Measurements from ENCODE around the gene PRPF40B. TPM values are rescaled to one million over a fixed set of nuclear protein-coding genes. Genes with fewer than 3 reads are reported as not detected.

PRPF40B gene
- total and polyA plus RNA-seq, 8 donors: 16.0 to 27.5 (median 23.5) TPM

- Histone ChIP-seq H3K27ac (no peak overlapping the region), H3K27me3 (no peaks in the 10 kb centered on the region), H3K36me3 (peaks cover 0 to 12% of the 10 kb centered on the region in 2 donors), H3K4me3 (no peak overlapping the region), H3K4me1 (peaks cover 3 to 9% of the 10 kb centered on the region in 2 donors), H3K9me3 (no peaks in the 10 kb centered on the region)
- no peak for TF ChIP-seq CTCF (IDR thresholded peaks at IDR 0.05)
- intact Hi-C loops (cut with DNase I): no loop called here
- ATAC-seq (no peak), DNase-seq (no peak)
Measured at GRCh38 chr12:49633703-49634345, 10.5 kb downstream of the PRPF40B start.

GRCh38 chr12:49635036-49635435 is 11.7 kb downstream of the PRPF40B start:
- no peak overlapping the region for H3K4me3 ChIP-seq
- no peaks in the 10 kb centered on the region for H3K9me3 ChIP-seq
- peaks cover 0 to 12% of the 10 kb centered on the region in 2 donors for H3K36me3 ChIP-seq
- H3K4me1 ChIP-seq: peaks cover 3 to 9% of the 10 kb centered on the region in 2 donors
- ATAC-seq: no peak
- no peak for DNase-seq
- no peak overlapping the region for H3K27ac ChIP-seq
- no peaks in the 10 kb centered on the region for H3K27me3 ChIP-seq
- TF ChIP-seq CTCF (IDR thresholded peaks at IDR 0.05): no peak
- intact Hi-C loops (cut with DNase I): no loop called here

- no peak for TF ChIP-seq CTCF (IDR thresholded peaks at IDR 0.05)
- intact Hi-C loops (cut with DNase I): no loop called here
- H3K27me3 ChIP-seq: no peaks in the 10 kb centered on the region
- H3K36me3 ChIP-seq: peaks cover 0 to 12% of the 10 kb centered on the region in 2 donors
- H3K9me3 ChIP-seq: no peaks in the 10 kb centered on the region
- no peak overlapping the region for H3K4me3 ChIP-seq
- ATAC-seq (no peak), DNase-seq (no peak)
- H3K27ac ChIP-seq: no peak overlapping the region
- peaks cover 3 to 9% of the 10 kb centered on the region in 2 donors for H3K4me1 ChIP-seq
Measured at GRCh38 chr12:49635656-49636055, 12.3 kb downstream of the PRPF40B start.

- peak overlapping the region in 1 of 2 donors; percentile 5 for H3K27ac ChIP-seq
- no peaks in the 10 kb centered on the region for H3K9me3 ChIP-seq
- peaks cover 0 to 15% of the 10 kb centered on the region in 2 donors for H3K36me3 ChIP-seq
- H3K4me1 ChIP-seq: peaks cover 3 to 9% of the 10 kb centered on the region in 2 donors
- no peaks in the 10 kb centered on the region for H3K27me3 ChIP-seq
- ATAC-seq (no peak), DNase-seq (no peak)
- no peak overlapping the region for H3K4me3 ChIP-seq
- intact Hi-C loops (cut with DNase I): no loop called here
- TF ChIP-seq CTCF (IDR thresholded peaks at IDR 0.05): no peak
Measured at GRCh38 chr12:49636574-49636973, 13.2 kb downstream of the PRPF40B start.

GRCh38 chr12:49636979-49637755 is 13.8 kb downstream of the PRPF40B start:
- intact Hi-C loops (cut with DNase I): no loop called here
- ATAC-seq: peak; percentile 84
- peak; percentile 54 to 73 for TF ChIP-seq CTCF (IDR thresholded peaks at IDR 0.05)
- H3K27ac ChIP-seq: no peak overlapping the region
- H3K36me3 ChIP-seq: peaks cover 0 to 17% of the 10 kb centered on the region in 2 donors
- no peak overlapping the region for H3K4me3 ChIP-seq
- H3K4me1 ChIP-seq: peaks cover 3 to 9% of the 10 kb centered on the region in 2 donors
- no peaks in the 10 kb centered on the region for H3K9me3 ChIP-seq
- no peaks in the 10 kb centered on the region for H3K27me3 ChIP-seq
- DNase-seq: peak in 2 of 4 donors; percentile 46 to 75
